Osteocyte (in vitro differentiated cells): ENCODE results near the gene CSAG2. TPM values are rescaled to one million over a fixed set of nuclear protein-coding genes. Genes with fewer than 3 reads are reported as not detected.
"Not testable (repeated sequence)": the region's sequence is repeated elsewhere in the genome, so short reads cannot be mapped to it uniquely, and the experiment has no call there.

Experiments
- DNase-seq: peaks from one replicate; pipeline ENCODE4 v3.0.0; 2021; ENCODE audit warnings: mixed read lengths; ENCODE audit not compliant: unreplicated experiment; ENCODE audit errors: extremely low spot score
- H3K27ac Mint-ChIP-seq: one replicate; pipeline ENCODE4 v1.8.0; 2021; ENCODE audit warnings: mild to moderate bottlenecking, mixed read lengths; ENCODE audit not compliant: unreplicated experiment
- H3K27me3 Mint-ChIP-seq: one replicate; pipeline ENCODE4 v1.8.0; 2021; ENCODE audit warnings: mixed read lengths; ENCODE audit not compliant: unreplicated experiment
- H3K36me3 Mint-ChIP-seq: one replicate; pipeline ENCODE4 v1.8.0; 2021; ENCODE audit warnings: mixed read lengths; ENCODE audit not compliant: unreplicated experiment
- H3K4me1 Mint-ChIP-seq: one replicate; pipeline ENCODE4 v1.8.0; 2021; ENCODE audit warnings: mixed read lengths; ENCODE audit not compliant: unreplicated experiment
- H3K4me3 Mint-ChIP-seq: one replicate; pipeline ENCODE4 v1.8.0; 2021; ENCODE audit warnings: mild to moderate bottlenecking, moderate library complexity, mixed read lengths; ENCODE audit not compliant: unreplicated experiment
- H3K9me3 Mint-ChIP-seq: one replicate; pipeline ENCODE4 v1.8.0; 2021; ENCODE audit warnings: mixed read lengths; ENCODE audit not compliant: unreplicated experiment
- CTCF ChIP-seq: fragments of 200-600 bp; sonication (generic); IDR thresholded peaks from 2 replicates; pipeline ENCODE4 v1.5.0; 2021; ENCODE audit warnings: antibody characterized with exemption, mild to moderate bottlenecking, moderate library complexity
- total RNA-seq: library from RNA; stranded (reverse); gene quantifications from 2 replicates; pipeline ENCODE4 v1.2.1, GENCODE V29; 2021

Gene CSAG2
- total RNA-seq, 1 donor from 2014 or later: not detected

GRCh38 chrX:152733261-152733975 lies 24.3 kb upstream of the CSAG2 start, which contains the start of the genes CSAG1 and MAGEA12:
CSAG1 (minus strand) TSS chrX:152733721; CDS start chrX:152732460, 1,261 bp downstream.
MAGEA12 (plus strand) TSS chrX:152733757; CDS start chrX:152736162, 2,405 bp downstream.
- Mint-ChIP-seq H3K27me3 (no peaks in the 10 kb centered on the region), H3K27ac (no peak within 1 kb of the TSS), H3K4me3 (no peak within 1 kb of the TSS), H3K4me1 (no peaks in the 10 kb centered on the region), H3K36me3 (no peaks in the 10 kb centered on the region), H3K9me3 (peaks cover 10% of the 10 kb centered on the region)
- peak; percentile 67 for DNase-seq
- no peak for TF ChIP-seq CTCF

- H3K9me3 Mint-ChIP-seq: peaks cover 16% of the 10 kb centered on the region
- H3K4me3 Mint-ChIP-seq: no peak overlapping the region
- no peaks in the 10 kb centered on the region for H3K4me1 Mint-ChIP-seq
- no peak overlapping the region for H3K27ac Mint-ChIP-seq
- H3K36me3 Mint-ChIP-seq: no peaks in the 10 kb centered on the region
- H3K27me3 Mint-ChIP-seq: no peaks in the 10 kb centered on the region
- TF ChIP-seq CTCF: no peak
- no peak for DNase-seq
Measured at GRCh38 chrX:152725409-152725808, 16.3 kb upstream of the CSAG2 start.

- not testable (repeated sequence) for H3K27ac Mint-ChIP-seq, DNase-seq, H3K27me3 Mint-ChIP-seq, H3K4me1 Mint-ChIP-seq, H3K9me3 Mint-ChIP-seq, H3K36me3 Mint-ChIP-seq, H3K4me3 Mint-ChIP-seq
Measured at GRCh38 chrX:152713815-152714787, 5.0 kb upstream of the CSAG2 start, which contains the start of gene MAGEA2B. MAGEA2B (plus strand) TSS chrX:152714628; CDS start chrX:152717107, 2,479 bp downstream.

DNA sequence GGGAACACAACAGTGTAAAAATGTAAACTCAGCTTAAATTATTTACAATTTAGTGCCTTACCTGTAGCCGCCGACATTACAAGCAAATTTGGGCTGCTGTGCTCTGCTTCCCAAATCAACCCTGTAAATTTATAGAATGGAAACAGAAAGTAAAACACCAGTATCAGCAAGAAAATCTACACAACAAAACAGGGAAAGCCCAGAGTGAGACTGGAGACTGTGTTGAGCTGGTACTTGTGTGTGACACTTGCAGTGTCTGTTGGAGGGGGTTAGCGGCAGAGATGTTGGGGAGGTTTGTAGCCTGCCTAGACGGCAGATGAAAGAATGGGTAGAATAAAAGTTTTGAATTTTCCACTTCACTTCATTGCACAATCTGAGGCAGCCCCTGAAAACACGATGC lies 4.1 kb upstream of the CSAG2 start:
- H3K4me3 Mint-ChIP-seq, H3K4me1 Mint-ChIP-seq, DNase-seq, H3K9me3 Mint-ChIP-seq, H3K27me3 Mint-ChIP-seq, H3K27ac Mint-ChIP-seq, H3K36me3 Mint-ChIP-seq: not testable (repeated sequence)

GRCh38 chrX:152706500-152706899 lies 2.6 kb downstream of the CSAG2 start:
- not testable (repeated sequence) for H3K27ac Mint-ChIP-seq, H3K4me1 Mint-ChIP-seq

GRCh38 chrX:152700390-152700789 lies 8.7 kb downstream of the CSAG2 start:
- H3K36me3 Mint-ChIP-seq, H3K27me3 Mint-ChIP-seq, H3K4me1 Mint-ChIP-seq, H3K27ac Mint-ChIP-seq, H3K9me3 Mint-ChIP-seq, H3K4me3 Mint-ChIP-seq: not testable (repeated sequence)
- DNase-seq: peak; percentile 72

More at GRCh38 chrX:152706500-152706899, 2.6 kb downstream of the CSAG2 start:
- H3K36me3 Mint-ChIP-seq, H3K9me3 Mint-ChIP-seq, H3K27me3 Mint-ChIP-seq, H3K4me3 Mint-ChIP-seq, DNase-seq: not testable (repeated sequence)

GRCh38 chrX:152697952-152698931 lies 10.8 kb downstream of the CSAG2 start, which contains the start of gene MAGEA3:
MAGEA3 (plus strand) TSS chrX:152698794; CDS start chrX:152700833, 2,039 bp downstream.
- not testable (repeated sequence) for H3K27ac Mint-ChIP-seq, H3K9me3 Mint-ChIP-seq, H3K4me3 Mint-ChIP-seq, H3K4me1 Mint-ChIP-seq, H3K27me3 Mint-ChIP-seq, H3K36me3 Mint-ChIP-seq, DNase-seq

DNA sequence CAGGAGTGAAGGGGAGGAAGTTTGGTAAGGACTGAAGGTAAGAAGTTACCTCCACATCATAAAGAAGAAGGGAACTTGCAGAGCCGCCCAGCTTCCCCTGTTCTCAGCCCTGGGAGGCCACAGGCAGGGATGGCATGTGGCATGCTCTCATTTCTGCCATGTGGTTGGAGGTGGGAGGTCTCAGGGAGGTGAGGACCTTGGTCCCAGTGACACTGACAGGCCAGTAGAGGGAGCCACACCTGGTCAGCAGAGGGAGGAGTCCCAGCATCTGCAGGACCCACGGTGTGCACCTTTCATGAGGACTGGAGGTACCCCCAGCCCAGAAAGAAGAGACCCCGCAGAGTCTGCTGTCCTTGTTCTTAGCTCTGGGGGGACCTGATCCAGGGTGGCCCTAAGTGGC lies 28.1 kb downstream of the CSAG2 start:
- not testable (repeated sequence) for H3K36me3 Mint-ChIP-seq, H3K4me3 Mint-ChIP-seq, DNase-seq, H3K27ac Mint-ChIP-seq, H3K4me1 Mint-ChIP-seq, H3K27me3 Mint-ChIP-seq, H3K9me3 Mint-ChIP-seq

DNA sequence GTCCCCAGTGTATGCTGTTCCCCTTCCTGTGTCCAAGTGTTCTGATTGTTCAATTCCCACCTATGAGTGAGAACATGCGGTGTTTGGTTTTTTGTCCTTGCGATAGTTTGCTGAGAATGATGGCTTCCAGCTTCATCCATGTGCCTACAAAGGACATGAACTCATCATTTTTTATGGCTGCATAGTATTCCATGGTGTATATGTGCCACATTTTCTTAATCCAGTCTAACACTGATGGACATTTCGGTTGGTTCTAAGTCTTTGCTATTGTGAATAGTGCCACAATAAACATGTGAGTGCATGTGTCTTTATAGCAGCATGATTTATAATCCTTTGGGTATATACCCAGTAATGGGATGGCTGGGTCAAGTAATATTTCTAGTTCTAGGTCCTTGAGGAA lies 34.4 kb downstream of the CSAG2 start:
- not testable (repeated sequence) for H3K27me3 Mint-ChIP-seq, H3K4me3 Mint-ChIP-seq, H3K36me3 Mint-ChIP-seq, H3K27ac Mint-ChIP-seq, DNase-seq, H3K4me1 Mint-ChIP-seq
- peaks cover 19% of the 10 kb centered on the region for H3K9me3 Mint-ChIP-seq
